ENCODE results near the gene ZBTB34. TPM values are rescaled to one million over a fixed set of nuclear protein-coding genes. Genes with fewer than 3 reads are reported as not detected.

ZBTB34 gene
- total RNA-seq, 1 donor from 2014 or later, result 8.7 TPM

GRCh38 chr9:126842977-126843799 is 17.3 kb upstream of the ZBTB34 start:
- no peak for DNase-seq (ENCODE audit: low read depth, low spot score)

GRCh38 chr9:126844085-126844484 is 16.4 kb upstream of the ZBTB34 start:
- DNase-seq (ENCODE audit: low read depth, low spot score), result peak; percentile 33

- DNase-seq (ENCODE audit: low read depth, low spot score), result no peak
These were observed 13.4 kb upstream of the ZBTB34 start for GRCh38 chr9:126847051-126847450.

DNA sequence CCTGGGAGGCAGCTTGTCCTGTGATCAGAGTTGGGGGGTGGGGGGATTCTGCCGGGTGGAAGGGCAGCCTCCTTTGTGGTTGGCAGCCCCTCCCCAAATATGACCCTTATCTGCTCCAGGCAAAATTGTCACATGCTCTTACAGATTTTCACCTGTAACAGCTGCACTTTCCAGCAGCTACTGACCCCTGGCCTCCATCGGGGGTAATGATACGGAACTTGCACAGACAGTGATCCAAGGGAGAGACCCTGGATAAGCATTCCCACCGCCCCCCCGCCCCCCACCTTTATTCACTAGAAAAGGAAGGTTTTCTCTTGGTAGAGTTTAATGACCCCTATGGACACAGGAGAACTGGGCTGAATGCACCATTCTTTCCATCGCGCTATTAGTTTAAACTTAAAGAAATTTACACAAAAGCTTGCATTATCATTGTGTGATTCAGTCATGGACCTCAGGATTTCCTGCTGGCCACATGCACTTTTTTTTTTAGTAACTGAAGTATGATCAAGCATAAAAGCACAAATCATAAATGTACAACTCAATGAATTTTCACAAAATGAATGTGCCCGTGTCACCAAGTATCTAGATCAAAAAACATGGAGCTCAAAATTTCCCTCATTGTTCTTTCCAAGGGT is 10.7 kb upstream of the ZBTB34 start:
- DNase-seq (ENCODE audit: low read depth, low spot score), result no peak

GRCh38 chr9:126851286-126851880 is 9.1 kb upstream of the ZBTB34 start:
- no peak for DNase-seq (ENCODE audit: low read depth, low spot score)

DNA sequence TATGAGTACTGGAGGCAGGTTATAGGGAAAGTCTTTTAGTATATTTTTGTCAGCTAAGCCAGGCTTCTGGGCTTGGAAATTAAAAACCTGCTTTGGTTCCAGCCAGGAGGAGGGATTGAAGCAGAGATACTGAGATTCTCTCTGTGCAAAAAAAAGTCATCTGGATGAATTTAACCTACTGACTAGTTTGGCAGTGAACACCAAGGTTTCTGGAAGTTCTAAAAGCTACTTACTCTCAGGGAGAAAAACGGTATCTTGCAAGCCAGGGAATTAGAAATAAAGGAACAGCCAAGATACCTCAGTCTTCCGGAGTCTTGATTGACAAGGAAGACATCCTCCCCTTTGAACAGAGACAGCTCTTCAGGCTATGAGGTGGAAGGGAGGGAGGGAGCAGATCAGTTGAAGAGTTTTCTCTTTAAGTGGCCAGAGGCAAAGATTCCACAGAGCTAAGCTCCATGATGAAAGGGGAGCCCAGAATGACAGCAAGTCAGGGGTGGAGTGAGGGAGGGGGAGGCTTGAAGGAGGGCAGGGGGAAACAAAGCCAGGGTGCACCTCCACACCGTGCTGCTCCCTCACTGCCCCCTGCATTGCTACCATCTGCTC is 8.3 kb upstream of the ZBTB34 start:
- no peak for DNase-seq (ENCODE audit: low read depth, low spot score)

DNA sequence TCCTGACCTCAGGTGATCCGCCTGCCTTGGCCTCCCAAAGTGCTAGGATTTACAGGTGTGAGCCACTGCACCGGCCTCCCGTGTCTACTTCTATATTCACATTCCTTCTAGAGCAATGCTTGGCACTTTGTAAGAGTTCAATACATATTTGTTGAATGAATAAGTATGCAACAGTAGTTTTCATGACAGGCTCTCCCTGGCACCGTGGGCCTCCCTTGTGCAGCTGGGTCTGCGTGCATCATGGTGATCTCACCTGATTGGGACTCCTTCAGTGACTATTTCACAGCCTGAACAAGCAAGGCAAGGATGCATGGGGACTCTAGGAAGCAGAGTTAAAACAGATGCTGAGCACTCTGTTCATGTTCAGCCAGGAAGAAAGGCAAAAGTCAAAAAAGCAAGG is 6.8 kb upstream of the ZBTB34 start:
- DNase-seq (ENCODE audit: low read depth, low spot score), result no peak

GRCh38 chr9:126854734-126855133 is 5.7 kb upstream of the ZBTB34 start:
- no peak for DNase-seq (ENCODE audit: low read depth, low spot score)

GRCh38 chr9:126856326-126856877 is 4.0 kb upstream of the ZBTB34 start:
- no peak for DNase-seq (ENCODE audit: low read depth, low spot score)

DNA sequence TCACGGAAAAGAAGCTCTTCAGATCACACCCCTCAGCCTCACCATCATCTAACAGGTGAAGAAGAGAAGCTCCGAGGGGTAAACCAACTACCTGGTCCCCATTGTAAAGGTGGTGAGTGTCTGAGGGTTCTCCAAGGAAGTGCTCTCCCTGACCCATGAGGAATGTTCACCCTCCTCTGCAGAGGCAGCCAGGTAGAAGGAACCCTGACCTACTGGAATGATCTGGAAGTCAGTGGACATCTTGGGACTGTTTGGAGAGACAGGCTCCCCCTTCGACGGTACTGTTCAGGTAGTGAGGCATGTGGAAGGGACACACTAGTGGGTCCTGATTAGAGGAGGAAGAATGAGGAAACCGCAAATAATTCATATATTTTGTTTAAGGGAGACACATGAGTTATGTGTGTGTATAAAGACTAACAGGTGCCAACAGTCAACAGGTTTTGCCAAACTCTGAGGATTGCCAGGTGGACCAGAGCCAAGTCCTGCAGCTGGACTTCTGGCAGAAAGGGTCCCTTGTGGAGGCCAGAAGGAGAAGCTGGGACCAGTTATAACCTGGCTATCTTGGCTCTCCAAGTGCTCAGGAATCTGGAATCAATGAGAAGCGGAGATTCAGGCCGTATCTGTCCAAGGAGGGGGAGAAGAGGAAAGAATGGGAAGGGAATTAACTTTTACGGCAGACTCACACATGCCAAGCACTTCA is 3.0 kb upstream of the ZBTB34 start:
- DNase-seq (ENCODE audit: low read depth, low spot score), result no peak

DNA sequence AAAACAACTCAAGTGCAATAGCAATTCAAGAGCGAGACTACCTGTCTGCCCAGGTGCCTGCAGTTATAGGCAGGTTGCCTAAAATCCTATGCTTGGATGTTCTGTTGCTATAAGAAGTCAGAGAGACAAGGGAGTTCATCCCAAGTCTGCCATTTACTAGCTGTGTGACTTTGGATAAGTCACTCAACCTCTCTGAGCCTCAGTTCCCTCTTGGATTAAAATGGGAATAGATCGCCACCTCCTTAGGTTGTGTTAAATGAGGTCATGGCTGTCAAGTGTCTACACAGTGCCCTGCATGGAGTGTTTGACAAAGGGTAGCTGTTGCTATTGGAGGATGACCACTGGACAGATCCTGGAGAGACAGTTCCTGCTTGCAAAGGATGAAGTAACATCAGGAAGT is 1.3 kb upstream of the ZBTB34 start:
- DNase-seq (ENCODE audit: low read depth, low spot score), result no peak

DNA sequence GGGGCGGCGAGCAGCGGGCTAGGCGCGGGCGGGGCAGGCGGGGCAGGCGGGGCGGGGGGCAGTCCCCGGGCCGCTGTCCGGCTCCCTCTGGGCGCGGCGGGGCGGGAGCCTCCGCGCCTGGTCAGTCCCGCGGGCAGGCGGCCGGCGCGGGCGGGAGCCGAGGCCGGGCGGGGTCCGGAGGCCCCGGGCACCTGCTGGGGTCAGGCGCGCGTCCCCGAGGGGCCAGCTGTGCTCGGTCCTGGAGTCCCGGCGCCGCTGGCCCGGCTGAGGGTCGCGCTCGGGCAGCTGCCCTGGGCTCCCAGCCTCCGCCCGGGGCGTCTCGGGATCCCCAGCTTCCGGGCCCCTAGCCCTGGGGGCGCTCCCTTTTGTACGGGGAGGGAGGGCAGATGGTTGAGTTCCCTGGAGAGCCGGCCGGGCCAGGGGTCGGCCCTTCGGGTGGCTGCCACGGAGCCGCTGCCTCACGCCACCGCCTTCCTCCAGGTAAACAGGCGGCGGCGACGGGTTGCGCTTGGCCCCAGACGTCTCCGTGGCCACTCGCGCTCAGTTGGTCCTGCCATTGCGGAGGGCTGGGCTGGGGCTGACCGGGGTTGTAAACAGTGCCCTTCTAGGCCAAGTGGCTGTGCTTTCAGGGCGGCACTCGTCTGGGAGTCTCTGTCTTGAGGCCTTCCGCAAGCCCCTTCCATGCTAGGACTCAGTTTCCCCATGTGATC is 473 bp downstream of the ZBTB34 start:
- DNase-seq (ENCODE audit: low read depth, low spot score), result no peak

GRCh38 chr9:126861707-126862103 is 1.3 kb downstream of the ZBTB34 start:
- no peak for DNase-seq (ENCODE audit: low read depth, low spot score)

DNA sequence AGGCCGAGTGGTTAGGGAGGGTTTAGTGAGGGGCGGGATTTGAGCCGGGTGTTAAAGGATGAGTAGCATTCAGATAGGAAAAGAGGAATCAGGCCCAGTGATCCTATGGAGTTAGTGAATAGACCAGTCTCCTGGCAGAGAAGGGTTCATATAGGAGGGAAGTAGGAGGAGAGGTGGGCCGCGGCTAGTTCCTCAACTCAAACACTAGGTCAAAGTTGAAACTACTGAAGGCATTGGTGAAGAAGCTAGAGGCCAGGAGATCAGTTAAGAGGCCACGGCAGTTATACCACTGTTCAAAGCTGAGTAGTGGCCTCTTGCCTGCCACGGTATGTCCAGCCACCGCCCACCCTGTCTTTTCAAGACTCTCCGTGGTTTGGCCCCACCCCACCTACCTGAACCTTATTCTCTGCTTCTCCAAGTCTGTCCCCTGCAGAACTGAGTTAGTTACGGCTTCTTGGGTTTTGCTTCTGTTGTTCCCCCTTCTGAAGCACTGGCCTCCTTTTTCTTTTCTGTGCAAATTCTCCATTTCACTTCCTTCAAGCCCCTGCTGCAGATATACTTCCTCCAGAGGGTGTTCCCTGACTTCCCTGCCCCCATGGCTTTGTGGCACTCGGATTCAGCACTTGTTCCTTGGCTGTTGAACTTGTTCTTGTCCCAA is 1.8 kb downstream of the ZBTB34 start:
- no peak for DNase-seq (ENCODE audit: low read depth, low spot score)

GRCh38 chr9:126864771-126865170 is 4.3 kb downstream of the ZBTB34 start:
- no peak for DNase-seq (ENCODE audit: low read depth, low spot score)

DNA sequence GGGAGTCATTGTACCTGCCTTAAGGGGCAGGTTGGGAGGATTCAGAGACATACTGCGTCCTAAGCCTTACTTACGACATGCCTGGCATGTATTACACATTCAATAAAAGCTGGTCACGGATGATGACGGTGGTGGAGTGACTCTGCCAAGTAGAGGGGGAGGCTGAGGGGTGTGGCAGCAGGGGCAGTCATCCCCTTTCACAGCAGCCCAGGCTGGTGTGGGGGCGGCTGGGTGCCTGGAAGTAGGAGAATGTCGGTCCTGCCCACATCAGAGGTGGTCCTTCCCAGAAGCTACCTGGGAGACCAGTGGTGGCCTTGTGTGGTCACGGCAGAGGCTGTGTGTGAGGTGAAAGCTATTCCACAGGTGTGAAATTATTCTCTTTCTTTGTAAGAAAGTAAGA is 8.9 kb downstream of the ZBTB34 start:
- DNase-seq (ENCODE audit: low read depth, low spot score), result no peak

DNA sequence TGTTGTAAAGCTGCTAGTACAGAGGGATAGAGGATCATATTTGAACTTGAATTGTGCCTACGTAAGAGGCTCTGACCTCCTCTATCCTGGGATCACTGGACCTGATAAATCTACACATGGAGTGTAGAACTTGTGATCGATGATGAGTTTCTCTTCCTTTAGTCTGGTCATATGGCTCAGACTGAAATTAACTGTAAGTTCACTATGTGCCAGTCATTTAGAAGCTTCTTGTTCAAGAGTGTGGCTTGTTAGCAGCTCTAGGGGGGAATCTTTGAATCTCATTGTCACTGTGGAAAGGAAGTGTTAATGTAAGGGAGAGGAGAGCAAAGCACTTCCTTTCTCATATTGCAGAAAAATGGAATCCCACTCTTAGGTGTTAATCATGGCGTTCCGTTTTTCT is 12.1 kb downstream of the ZBTB34 start:
- no peak for DNase-seq (ENCODE audit: low read depth, low spot score)

- DNase-seq (ENCODE audit: low read depth, low spot score), result no peak
These were observed 14.3 kb downstream of the ZBTB34 start for GRCh38 chr9:126874546-126875314.

DNA sequence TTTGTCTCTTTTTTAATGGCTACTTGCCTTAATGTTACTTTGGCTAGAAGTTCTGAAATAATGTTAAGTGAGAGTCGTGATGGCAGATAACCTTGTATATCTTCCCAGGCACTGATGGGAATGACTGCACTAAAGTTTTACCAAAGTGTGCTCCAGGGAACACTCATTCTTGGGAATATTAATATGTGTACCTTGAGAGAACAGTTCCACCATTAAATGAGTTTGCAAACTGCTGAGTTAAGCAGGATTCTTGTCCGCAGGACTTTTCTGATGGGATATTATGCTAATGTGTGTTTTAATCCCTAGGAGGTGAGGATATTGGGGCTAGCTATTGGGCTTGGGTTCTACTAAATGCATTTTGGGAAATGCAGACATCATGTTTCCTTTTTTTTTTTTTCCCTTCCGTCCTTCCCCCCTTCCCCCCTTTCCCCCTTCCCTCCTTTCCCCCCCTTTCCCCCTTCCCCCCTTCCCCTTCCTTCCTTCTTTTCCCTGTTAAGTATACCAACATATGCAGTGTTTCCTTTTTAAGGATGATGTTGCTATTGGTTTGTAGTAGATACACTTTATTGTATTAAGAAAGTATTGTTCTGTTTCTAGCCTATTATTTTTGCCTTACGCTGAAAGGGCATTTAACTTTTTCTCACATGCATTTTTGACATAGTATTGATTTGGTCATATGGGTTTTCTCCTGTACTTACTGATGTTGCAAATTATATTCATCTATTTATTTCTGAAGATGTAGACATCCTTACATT is 15.5 kb downstream of the ZBTB34 start:
- DNase-seq (ENCODE audit: low read depth, low spot score), result no peak
